Body of pancreas (tissue), 4 donors: ENCODE measurements around the gene HOXB1.

Experiments
- CTCF ChIP-seq, 7 experiments: fragments of 450-650 bp in 4 of 7; fragments of 200-600 bp in 3 of 7; sonication (generic) in 3 of 7; IDR thresholded peaks; one replicate each; pipeline ENCODE4 v1.5.1; 2016 to 2019; ENCODE audit warnings: antibody characterized with exemption in 7 of 7
- POLR2A ChIP-seq, 3 donors: fragments of 450-650 bp; IDR thresholded peaks; one replicate each; pipeline ENCODE4 v1.6.1; 2016; ENCODE audit warnings: antibody characterized with exemption in 3 of 3, mild to moderate bottlenecking in 2 of 3

DNA sequence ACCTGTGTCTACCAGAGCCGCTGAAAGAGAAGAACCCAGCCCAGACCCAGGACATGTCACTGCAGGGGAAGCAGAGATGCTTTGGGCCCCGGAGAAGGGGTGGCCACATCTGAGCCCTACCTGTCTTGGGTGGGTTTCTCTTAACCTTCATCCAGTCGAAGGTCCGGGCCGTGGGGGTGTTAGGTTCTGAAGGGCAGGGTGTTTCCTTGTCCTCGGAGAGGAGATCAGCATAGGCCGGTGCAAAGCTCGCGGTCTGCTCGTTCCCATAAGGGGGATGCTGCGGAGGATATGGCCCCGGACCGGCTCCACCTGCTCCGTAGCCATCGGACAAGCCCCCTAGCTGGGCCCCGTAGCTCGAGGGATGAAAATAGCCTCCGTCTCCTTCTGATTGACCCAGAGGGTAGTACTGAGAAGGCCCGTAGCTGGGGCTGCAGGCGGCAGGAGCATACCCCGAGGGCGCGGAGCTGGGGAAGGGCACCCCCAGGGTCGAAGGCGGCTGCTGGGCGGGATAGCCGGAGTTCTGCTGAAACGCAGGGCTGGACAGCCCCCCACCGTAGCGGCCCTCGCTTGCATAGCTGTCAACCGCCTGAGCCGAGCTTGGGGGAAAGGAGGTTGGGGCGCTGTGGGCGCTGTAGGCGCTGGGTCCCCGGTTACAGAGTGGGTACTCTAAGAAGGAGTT lies 464 bp downstream of the HOXB1 start:
- no peak for TF ChIP-seq CTCF (IDR thresholded peaks at IDR 0.05)
- no peak for TF ChIP-seq POLR2A (IDR thresholded peaks at IDR 0.05)
